Measurements from ENCODE around the gene TCF7L2.
"Not testable (repeated sequence)": the region's sequence is repeated elsewhere in the genome, so short reads cannot be mapped to it uniquely, and the experiment has no call there.

Gene TCF7L2

DNA sequence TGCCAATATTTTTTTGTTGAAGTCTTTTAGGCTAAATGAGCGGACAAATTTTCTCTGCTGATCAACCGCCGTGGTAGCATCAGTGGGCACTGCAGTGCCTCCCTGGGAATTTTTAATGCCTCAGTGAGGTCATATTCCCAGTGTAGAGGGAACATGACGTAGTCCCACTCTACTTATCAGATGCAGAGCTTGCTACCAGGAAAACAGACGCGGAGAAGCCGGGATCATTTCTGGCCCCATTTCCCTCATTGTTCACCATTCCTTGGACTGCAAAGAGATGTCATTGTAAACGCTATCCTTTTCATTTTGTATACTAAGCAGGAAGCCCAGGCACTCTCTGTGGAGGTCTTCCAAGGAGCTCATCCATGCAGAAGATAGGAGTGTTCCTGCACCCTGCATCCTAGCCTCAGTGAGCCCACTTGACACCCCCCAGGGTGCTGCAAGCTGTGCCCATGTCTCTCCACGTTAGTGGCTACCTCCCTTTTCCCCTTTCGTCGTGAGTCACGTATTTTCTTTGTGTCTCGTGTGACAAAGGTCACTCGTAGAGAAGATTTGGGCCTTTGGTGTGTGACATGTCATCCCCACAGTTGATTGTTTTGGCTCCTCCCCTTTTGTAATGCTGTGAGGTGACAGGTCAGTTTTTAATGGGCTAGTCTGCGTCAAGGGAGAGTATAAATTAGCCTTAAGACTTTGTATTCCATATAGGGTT is 145.5 kb downstream of the TCF7L2 start:
- no peak for DNase-seq (ENCODE audit: low spot score)

DNA sequence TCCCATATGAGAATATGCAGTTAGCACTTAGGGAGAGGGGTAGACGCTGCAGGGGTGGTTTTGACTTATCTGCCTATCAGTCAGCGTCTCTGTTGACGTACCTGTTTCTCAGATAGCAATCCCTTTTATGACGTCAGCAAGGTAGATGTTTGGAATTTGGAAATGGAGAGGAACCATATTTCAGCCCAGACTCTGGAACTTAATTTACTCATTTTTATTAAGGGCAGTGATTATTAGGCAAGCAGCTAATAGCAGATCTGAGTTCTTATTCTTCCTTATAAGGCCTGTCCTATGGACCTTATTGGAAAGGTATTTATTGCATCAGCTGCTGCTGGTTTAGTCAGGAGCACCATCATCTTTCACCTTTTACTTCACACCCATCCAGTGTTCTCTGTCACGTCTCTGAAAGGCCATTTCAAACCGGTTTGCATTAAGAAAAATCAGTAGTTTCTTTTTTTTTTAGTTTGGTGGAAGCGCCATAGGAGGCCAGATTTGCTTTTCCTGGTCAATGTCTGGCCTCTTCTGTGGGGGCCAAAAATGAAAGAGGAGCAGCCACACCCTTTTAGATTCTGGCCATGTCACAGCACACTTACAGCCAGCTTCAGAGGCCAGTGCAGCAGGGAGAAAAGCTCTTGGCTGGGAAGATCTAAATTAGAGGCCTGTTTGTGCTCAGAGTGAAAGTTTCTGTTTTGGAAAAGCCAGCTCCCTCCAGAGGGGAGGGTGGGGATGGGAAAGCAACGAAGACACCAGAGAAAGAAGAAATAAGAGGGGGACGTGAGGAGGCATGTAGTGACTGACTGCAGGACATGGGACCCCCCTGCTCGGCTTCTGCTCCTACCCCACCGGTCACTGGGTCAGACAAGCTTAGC is 146.3 kb downstream of the TCF7L2 start:
- DNase-seq (ENCODE audit: low spot score): no peak

DNA sequence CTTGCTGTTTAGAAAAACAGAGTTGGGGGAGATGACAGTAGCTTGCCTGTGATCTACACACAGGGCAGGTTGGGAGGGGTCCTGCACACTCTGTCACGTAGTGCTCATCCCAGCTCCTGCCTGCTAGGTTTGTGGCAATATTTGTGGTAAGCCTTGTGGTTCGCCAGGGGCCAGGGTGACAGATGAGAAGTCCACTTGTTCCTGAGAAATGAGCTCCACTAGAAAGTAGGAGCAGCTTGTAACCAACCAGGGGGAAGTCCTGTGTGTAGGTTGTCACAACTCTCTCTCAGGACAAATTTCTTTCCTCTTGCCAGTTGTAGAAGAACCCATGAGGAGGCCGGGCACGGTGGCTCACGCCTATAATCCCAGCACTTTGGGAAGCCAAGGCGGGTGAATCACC is 147.0 kb downstream of the TCF7L2 start:
- no peak for DNase-seq (ENCODE audit: low spot score)

DNA sequence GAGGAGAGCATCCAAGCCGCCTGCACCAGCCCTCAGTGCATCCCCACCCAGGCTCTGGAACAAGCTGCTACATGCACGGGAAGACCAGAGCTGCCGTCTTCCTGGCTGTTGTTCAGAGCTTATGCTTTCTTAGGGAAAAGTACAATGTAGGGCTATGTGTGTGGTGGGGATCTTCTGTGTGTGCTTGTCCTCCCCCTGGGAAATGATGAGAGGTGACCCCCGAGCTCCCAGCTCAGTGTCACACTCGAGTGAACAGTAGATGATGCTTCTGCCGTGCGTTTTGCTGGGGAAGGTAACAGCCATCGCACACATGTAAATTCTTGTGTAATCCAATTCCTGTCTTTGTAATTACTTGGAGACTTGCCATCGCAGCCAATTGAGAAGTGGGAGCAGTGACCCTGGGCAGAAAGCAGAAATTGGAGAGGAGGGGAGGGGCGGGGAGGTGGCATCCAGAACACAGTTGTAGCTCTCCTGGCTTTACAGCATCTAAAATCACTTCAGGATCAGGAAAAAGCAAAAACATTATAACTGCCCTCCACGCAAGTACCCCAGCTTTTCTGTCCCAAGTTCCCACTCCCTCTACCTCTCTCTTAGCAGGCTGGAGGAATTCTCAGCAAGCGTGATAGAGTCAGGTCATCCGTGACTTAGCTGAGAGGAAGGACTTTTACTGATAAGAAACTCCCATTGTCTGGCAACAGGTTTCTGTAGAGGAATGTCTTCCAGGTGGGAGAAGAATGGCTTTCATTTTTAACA is 149.6 kb downstream of the TCF7L2 start:
- DNase-seq (ENCODE audit: low spot score): no peak

GRCh38 chr10:113100281-113100680 is 150.2 kb downstream of the TCF7L2 start:
- no peak for DNase-seq (ENCODE audit: low spot score)

DNA sequence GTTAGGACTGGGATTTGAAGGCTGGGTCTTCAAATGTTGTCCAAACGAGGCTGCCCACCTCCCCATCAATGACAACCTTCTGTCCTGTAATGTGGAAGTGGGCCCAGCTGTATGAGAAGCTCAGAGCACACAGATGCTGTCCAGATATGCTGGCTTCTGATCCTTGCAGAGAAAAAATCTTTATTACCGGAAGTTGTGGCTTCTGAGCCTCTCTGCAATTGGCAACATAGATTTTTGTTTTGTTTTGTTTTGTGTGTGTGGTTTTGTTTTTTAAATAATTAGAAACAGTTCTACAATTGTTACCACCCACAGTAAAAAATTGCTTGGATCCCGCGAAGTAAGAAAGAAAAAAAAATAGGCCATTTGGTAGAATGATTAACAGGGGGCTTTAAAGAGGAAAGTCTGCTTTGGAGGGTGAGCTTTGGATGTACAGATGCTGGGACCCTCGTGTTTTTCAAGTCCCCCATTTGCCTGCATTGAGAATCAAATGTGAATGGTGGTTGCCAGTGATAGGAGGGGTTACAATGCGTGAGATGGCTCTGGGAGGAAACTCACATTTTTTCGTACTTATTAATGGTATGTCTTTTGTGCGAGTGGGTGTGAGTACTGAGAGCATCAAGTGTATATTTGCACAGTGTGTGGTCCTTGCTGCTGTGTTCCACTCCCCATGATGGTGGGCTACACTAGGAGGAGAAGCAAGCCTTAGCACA is 153.2 kb downstream of the TCF7L2 start:
- DNase-seq (ENCODE audit: low spot score): no peak

DNA sequence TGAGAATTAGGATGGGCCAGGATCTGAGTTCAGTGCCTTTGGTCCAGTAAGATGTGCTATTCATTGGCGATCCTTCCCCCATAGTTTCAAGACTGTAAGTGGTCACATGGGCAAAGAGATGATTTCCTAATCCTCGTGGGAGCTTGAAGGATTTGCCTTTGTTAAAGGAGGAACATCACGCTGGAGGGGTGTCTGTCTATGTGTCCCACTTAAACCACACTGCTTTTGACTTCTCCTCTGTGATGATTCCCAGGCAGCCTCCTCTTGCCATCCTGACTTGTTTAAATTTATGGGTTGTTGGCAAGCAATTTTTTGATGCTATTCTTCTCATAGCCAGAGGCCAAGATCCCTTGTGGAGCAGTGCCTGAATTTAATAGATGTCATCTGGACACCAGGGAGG is 154.0 kb downstream of the TCF7L2 start:
- no peak for DNase-seq (ENCODE audit: low spot score)

DNA sequence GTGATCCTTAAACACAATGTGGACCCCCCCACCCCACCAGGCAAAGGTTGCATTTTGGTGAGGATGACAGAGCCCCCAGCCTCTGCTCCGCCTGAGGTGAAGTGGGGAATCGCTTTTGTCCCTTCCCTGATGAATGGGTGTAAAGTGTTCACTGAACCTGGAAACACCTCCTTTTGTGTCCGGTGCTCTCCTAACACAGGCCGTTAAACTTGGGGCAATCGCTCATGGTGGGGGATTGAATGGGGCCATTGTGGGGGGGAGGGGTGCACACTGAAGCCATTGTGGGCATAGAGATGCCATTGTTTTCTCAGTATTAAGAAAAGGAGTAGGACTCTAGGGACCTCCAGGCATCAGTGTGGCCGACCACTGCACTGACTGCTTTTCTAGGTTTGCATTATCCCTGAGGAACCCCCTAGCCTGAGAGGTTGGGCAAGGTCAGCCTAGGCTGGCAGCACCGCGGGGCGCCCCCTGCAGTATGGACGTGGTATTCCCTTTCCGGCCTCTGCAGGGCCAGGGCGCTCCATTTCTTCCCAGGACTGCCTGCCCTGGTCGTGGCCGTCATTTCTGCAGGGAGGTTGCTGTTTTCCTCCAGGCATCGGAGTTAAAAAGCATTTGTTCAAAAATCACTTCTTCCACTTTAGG is 158.3 kb downstream of the TCF7L2 start:
- no peak for DNase-seq (ENCODE audit: low spot score)

DNA sequence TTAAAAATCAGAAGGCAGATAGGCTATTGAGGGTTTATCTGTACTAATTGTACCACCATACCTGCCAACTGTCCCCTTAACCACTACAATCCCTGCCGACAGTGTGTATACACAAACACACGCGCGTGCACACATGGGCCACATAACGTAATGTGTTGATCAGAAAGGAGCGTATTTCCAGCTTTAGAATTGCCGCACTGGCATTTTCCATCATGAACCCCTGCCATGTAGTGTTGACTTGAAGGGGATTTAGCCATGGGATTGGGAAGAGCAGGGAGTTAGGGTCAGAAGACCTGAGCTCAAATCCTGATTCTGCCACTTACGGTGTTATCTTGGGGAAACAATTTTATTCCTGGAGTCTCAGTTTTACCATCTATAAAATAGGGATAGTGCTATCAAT is 158.9 kb downstream of the TCF7L2 start:
- no peak for DNase-seq (ENCODE audit: low spot score)

GRCh38 chr10:113109482-113109881 is 159.4 kb downstream of the TCF7L2 start:
- DNase-seq (ENCODE audit: low spot score): not testable (repeated sequence)

DNA sequence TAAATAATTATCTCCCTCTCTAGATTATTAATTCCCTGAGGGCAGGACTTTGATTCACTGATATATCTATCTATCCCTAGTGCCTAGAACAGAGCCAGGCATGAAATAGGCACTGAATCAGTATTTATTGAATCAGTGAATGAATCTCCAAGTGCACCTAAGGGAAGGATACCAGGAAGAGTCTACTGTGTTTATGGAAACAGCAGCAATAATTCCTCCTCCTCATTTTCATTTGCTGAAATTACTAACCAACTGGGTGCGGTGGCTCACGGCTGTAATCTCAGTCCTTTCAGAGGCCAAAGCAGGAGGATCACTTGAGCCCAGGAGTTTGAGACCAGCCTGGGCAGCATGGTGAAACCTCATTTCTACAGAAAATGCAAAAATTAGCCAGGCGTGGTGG is 161.2 kb downstream of the TCF7L2 start:
- no peak for DNase-seq (ENCODE audit: low spot score)

- DNase-seq (ENCODE audit: low spot score): no peak
Observed at GRCh38 chr10:113111900-113112853, 162.1 kb downstream of the TCF7L2 start.

GRCh38 chr10:113113241-113113640 is 163.2 kb downstream of the TCF7L2 start:
- DNase-seq (ENCODE audit: low spot score): no peak

GRCh38 chr10:113113918-113114317 is 163.9 kb downstream of the TCF7L2 start:
- no peak for DNase-seq (ENCODE audit: low spot score)

DNA sequence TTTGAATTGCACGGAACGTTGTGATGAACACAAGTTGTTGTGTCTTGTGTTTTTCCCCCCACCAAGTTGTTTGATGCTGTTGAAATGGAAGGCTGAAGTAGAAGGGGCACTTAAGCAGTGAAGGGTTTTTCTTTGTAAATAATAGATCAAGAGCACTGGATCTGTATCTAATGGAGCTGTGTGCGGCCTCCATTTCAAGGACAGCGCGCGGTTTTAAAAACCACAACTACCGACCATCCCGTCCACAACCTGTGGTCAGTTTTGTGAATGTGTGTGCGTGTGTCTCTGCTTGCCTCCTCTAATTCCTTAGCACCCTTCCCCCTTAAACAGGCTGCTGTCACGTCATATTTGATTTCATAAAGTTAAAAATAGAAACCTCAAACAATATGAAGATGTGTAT is 165.5 kb downstream of the TCF7L2 start:
- DNase-seq (ENCODE audit: low spot score): no peak

- DNase-seq (ENCODE audit: low spot score): no peak
Observed at GRCh38 chr10:113118882-113119281, 168.8 kb downstream of the TCF7L2 start.

- DNase-seq (ENCODE audit: low spot score): no peak
Observed at GRCh38 chr10:113119801-113120200, 169.8 kb downstream of the TCF7L2 start.

DNA sequence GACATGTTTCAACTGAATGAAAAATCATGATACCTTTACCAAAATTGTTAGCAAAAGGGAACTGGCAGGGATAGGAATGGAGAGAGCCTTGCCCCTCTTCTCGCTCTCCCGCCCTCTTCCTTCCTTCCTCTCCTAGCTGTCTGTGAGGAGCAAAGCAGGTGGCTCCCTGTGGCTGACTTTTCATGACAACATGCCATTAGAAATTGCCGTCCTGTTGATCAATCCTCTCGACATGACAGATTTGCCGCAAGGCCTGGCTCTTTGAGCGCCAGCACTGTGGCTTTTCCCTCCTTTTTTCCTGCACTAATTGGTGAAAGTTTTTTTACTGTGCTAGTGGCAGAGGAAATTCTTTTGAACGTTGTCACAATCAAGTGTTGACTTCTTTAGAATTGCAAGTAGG is 171.1 kb downstream of the TCF7L2 start:
- no peak for DNase-seq (ENCODE audit: low spot score)

GRCh38 chr10:113122947-113123346 is 172.9 kb downstream of the TCF7L2 start:
- DNase-seq (ENCODE audit: low spot score): no peak

- no peak for DNase-seq (ENCODE audit: low spot score)
Observed at GRCh38 chr10:113124724-113125123, 174.7 kb downstream of the TCF7L2 start.

Measured in CD4-positive, alpha-beta T cell treated with Interleukin-6 at 100 ng/mL for 8 hours (primary cell).